ENCODE measurements around the gene SH2D3C.

The SH2D3C gene

GRCh38 chr9:127778280-127779135 lies at the start of gene SH2D3C:
TSS of gene SH2D3C (minus strand) at chr9:127778666. CDS start at chr9:127778627, 39 bp downstream.
- intact Hi-C loops (cut with DNase I) = no loop called here
- peak in 6 of 42 donors; percentile 26 to 50 (median 32) for DNase-seq

- no peak for DNase-seq
- intact Hi-C loops (cut with DNase I) = no loop called here
Observed at GRCh38 chr9:127826253-127826913, 47.9 kb upstream of the SH2D3C start.

- DNase-seq = peak in 30 of 42 donors; percentile 19 to 77 (median 46)
- intact Hi-C loops (cut with DNase I) = no loop called here
Observed at GRCh38 chr9:127825319-127826051, 47.0 kb upstream of the SH2D3C start.

GRCh38 chr9:127822108-127822507 lies 43.6 kb upstream of the SH2D3C start:
- peak in 16 of 42 donors; percentile 18 to 75 (median 46) for DNase-seq
- intact Hi-C loops (cut with DNase I) = no loop called here

GRCh38 chr9:127818574-127818973 lies 40.1 kb upstream of the SH2D3C start:
- intact Hi-C loops (cut with DNase I) = no loop called here
- DNase-seq = no peak

- intact Hi-C loops (cut with DNase I) = no loop called here
- DNase-seq = no peak
Observed at GRCh38 chr9:127817881-127818434, 39.5 kb upstream of the SH2D3C start.

- intact Hi-C loops (cut with DNase I) = no loop called here
- DNase-seq = no peak
Observed at GRCh38 chr9:127816728-127817127, 38.3 kb upstream of the SH2D3C start.

GRCh38 chr9:127816362-127816725 lies 37.9 kb upstream of the SH2D3C start:
- intact Hi-C loops (cut with DNase I) = no loop called here

GRCh38 chr9:127815512-127816361 lies 37.3 kb upstream of the SH2D3C start:
- intact Hi-C loops (cut with DNase I) = no loop called here
- no peak for DNase-seq

More at GRCh38 chr9:127816362-127816725, 37.9 kb upstream of the SH2D3C start:
- no peak for DNase-seq

- intact Hi-C loops (cut with DNase I) = no loop called here
- no peak for DNase-seq
Observed at GRCh38 chr9:127814619-127815511, 36.4 kb upstream of the SH2D3C start.

GRCh38 chr9:127813686-127814226 lies 35.3 kb upstream of the SH2D3C start:
- intact Hi-C loops (cut with DNase I) = no loop called here

GRCh38 chr9:127812936-127813675 lies 34.6 kb upstream of the SH2D3C start:
- no peak for DNase-seq
- intact Hi-C loops (cut with DNase I) = no loop called here

More at GRCh38 chr9:127813686-127814226, 35.3 kb upstream of the SH2D3C start:
- no peak for DNase-seq

- intact Hi-C loops (cut with DNase I) = no loop called here
- no peak for DNase-seq
Observed at GRCh38 chr9:127812011-127812410, 33.5 kb upstream of the SH2D3C start.

- DNase-seq = no peak
- intact Hi-C loops (cut with DNase I) = no loop called here
Observed at GRCh38 chr9:127810378-127811187, 32.1 kb upstream of the SH2D3C start.

- intact Hi-C loops (cut with DNase I) = no loop called here
- no peak for DNase-seq
Observed at GRCh38 chr9:127809540-127810377, 31.3 kb upstream of the SH2D3C start.

All from head of caudate nucleus (tissue), 42 donors.